Endothelial cell of umbilical vein (primary cell): ENCODE measurements around the gene EMX1. TPM values are rescaled to one million over a fixed set of nuclear protein-coding genes. Genes with fewer than 3 reads are reported as not detected.

Experiments used
- BruUV-seq: library from RNA; stranded (reverse); fragments of 400-500 nt; replicated peaks from 2 replicates; lab custom pipeline; 2021; lab: Mats Ljungman, UMichigan
- CTCF ChIA-PET: fragments of 300-600, 350-600 bp; sonication (Branson Sonifier 250); formaldehyde crosslinking; loops from one replicate; lab custom pipeline; 2021; ENCODE audit warnings: antibody characterized with exemption, inconsistent platforms; lab: Charles Lee
- POLR2A ChIA-PET: fragments of 300-600, 350-600 bp; sonication (Branson Sonifier 250); formaldehyde crosslinking; loops from one replicate; lab custom pipeline; 2021; ENCODE audit warnings: antibody characterized with exemption, inconsistent platforms; lab: Charles Lee
- DNase-seq: peaks from one replicate; pipeline ENCODE4 v3.0.0-alpha.2; 2011; ENCODE audit warnings: low read depth, low spot score
- FAIRE-seq: peaks from 2 replicates; lab custom pipeline; 2011; peaks lifted over from hg19 to GRCh38; lab: Jason Lieb, UNC
- H2AFZ ChIP-seq: 2 replicates; pipeline ENCODE4 v1.6.0; 2012; ENCODE audit warnings: low read depth, low read length, control low read depth, inconsistent platforms
- H3K27ac ChIP-seq: 2 replicates; pipeline ENCODE4 v1.5.1; 2011; ENCODE audit warnings: low read depth, mild to moderate bottlenecking, control low read depth, low read length, moderate library complexity; ENCODE audit not compliant: insufficient read depth
- H3K27me3 ChIP-seq, 2 experiments: 2 replicates each; pipeline versions ENCODE4 v1.6.0 to v1.6.1; 2011; ENCODE audit warnings: low read length in 2 of 2, mixed read lengths in 1 of 2; ENCODE audit not compliant: control insufficient read depth in 2 of 2, insufficient read depth in 2 of 2
- H3K36me3 ChIP-seq, 2 experiments: 2 replicates in 1 of 2; 3 replicates in 1 of 2; pipeline ENCODE4 v1.5.1; 2011; ENCODE audit warnings: low read length in 2 of 2, mild to moderate bottlenecking in 1 of 2, moderate library complexity in 1 of 2; ENCODE audit not compliant: control insufficient read depth in 2 of 2, insufficient read depth in 2 of 2; ENCODE audit errors: extremely low read depth in 1 of 2
- H3K4me1 ChIP-seq: 3 replicates; pipeline ENCODE4 v1.5.1; 2011; ENCODE audit warnings: mild to moderate bottlenecking, low read length; ENCODE audit not compliant: control insufficient read depth, insufficient read depth; ENCODE audit errors: extremely low read depth
- H3K4me2 ChIP-seq: 2 replicates; pipeline ENCODE4 v1.6.1; 2011; ENCODE audit warnings: low read length, control low read depth, mixed read lengths; ENCODE audit not compliant: insufficient read depth
- H3K4me3 ChIP-seq, 3 experiments: fragments of 200-600 bp in 1 of 3; sonication (generic), shearing (Covaris generic) in 1 of 3; replicated peaks in 1 of 3; 2 replicates each; pipeline ENCODE4 v1.5.1; 2011 to 2016; ENCODE audit warnings: control low read depth in 3 of 3, low read length in 3 of 3, mild to moderate bottlenecking in 2 of 3, inconsistent platforms in 1 of 3, low read depth in 1 of 3, moderate library complexity in 1 of 3; ENCODE audit not compliant: insufficient read depth in 1 of 3
- H3K79me2 ChIP-seq: 2 replicates; pipeline ENCODE4 v1.6.0; 2012; ENCODE audit warnings: low read length, inconsistent platforms; ENCODE audit not compliant: control insufficient read depth, insufficient read depth
- H3K9ac ChIP-seq: replicated peaks from 2 replicates; pipeline ENCODE3; 2011; ENCODE audit warnings: low read length, control low read depth; ENCODE audit not compliant: insufficient read depth; ENCODE audit errors: extremely low read depth
- H3K9me1 ChIP-seq: replicated peaks from 3 replicates; pipeline ENCODE4 v1.6.0; 2011; ENCODE audit warnings: mild to moderate bottlenecking, low read length; ENCODE audit not compliant: control insufficient read depth, insufficient read depth; ENCODE audit errors: extremely low read depth
- H3K9me3 ChIP-seq: replicated peaks from 2 replicates; pipeline ENCODE4 v1.5.1; 2012; ENCODE audit warnings: low read length, inconsistent platforms; ENCODE audit not compliant: control insufficient read depth, insufficient read depth
- H4K20me1 ChIP-seq: replicated peaks from 2 replicates; pipeline ENCODE3; 2011; ENCODE audit warnings: mild to moderate bottlenecking, low read length; ENCODE audit not compliant: control insufficient read depth, insufficient read depth; ENCODE audit errors: extremely low read depth
- EZH2 ChIP-seq: IDR thresholded peaks from 2 replicates; pipeline ENCODE4 v1.6.1; 2012; ENCODE audit warnings: borderline replicate concordance, low read depth, mild to moderate bottlenecking, moderate library complexity, low read length, inconsistent platforms; ENCODE audit not compliant: severe bottlenecking
- FOS ChIP-seq: IDR thresholded peaks from 2 replicates; pipeline ENCODE4 v1.6.1; 2011; ENCODE audit warnings: mild to moderate bottlenecking, low read length, moderate library complexity, borderline replicate concordance; ENCODE audit not compliant: insufficient read depth
- GATA2 ChIP-seq: IDR thresholded peaks from 2 replicates; pipeline ENCODE4 v1.7.0; 2011; ENCODE audit warnings: low read depth, mild to moderate bottlenecking, moderate library complexity, mixed read lengths, low read length; ENCODE audit not compliant: insufficient read length, insufficient read depth
- JUN ChIP-seq: IDR thresholded peaks from 2 replicates; pipeline ENCODE4 v1.6.1; 2011; ENCODE audit warnings: borderline replicate concordance, low read depth; ENCODE audit not compliant: insufficient read length, insufficient read depth
- MYC ChIP-seq: IDR thresholded peaks from one replicate; pipeline ENCODE4 v1.6.1; 2011; ENCODE audit warnings: mild to moderate bottlenecking, low read depth, low read length
- POLR2A ChIP-seq: IDR thresholded peaks from 2 replicates; pipeline ENCODE4 v1.6.1; 2012; ENCODE audit warnings: low read depth, mild to moderate bottlenecking, control low read depth, low read length
- POLR2AphosphoS5 ChIP-seq: IDR thresholded peaks from 2 replicates; pipeline ENCODE4 v1.6.1; 2012; ENCODE audit warnings: low read depth, mild to moderate bottlenecking, control low read depth, low read length, moderate library complexity; ENCODE audit not compliant: insufficient read depth
- dilution Hi-C: fragments of 300-500 bp; cut with MboI; formaldehyde crosslinking; loops from one replicate; pipeline ENCODE4 v1.15.0; 2019; ENCODE audit warnings: low sequenced_read_pairs; ENCODE audit not compliant: extremely low pct_ligation_motif_present
- intact Hi-C: fragments of 100-400 bp; cut with micrococcal nuclease; formaldehyde crosslinking; loops from one replicate; pipeline ENCODE4 v1.10.0; 2022
- polyA plus RNA-seq, 4 experiments: library from polyadenylated mRNA; depleted of rRNA in 3 of 4; stranded (reverse) in 3 of 4; unstranded in 1 of 4; fragments of >200 nt; gene quantifications; 2 replicates each; pipeline versions ENCODE4 v1.2.1 to v1.2.3, GENCODE V29; 2011 to 2012; ENCODE audit warnings: missing spikeins in 1 of 4
- total RNA-seq: library from RNA; stranded (reverse); gene quantifications from 2 replicates; pipeline ENCODE4 v1.2.3, GENCODE V29; 2021
- TF ChIP-seq, protein P1 (sequence below), 2 donors: IDR thresholded peaks; 1 replicate in 1 of 2; 2 replicates in 1 of 2; pipeline ENCODE4 v1.5.1; 2011; ENCODE audit warnings: low read length in 2 of 2, mild to moderate bottlenecking in 2 of 2, moderate library complexity in 2 of 2, control low read depth in 1 of 2, inconsistent platforms in 1 of 2, low read depth in 1 of 2; ENCODE audit not compliant: insufficient read depth in 1 of 2; ENCODE audit errors: extremely low read depth in 1 of 2
- TF ChIP-seq, protein P2 (sequence below): IDR thresholded peaks from 2 replicates; pipeline ENCODE4 v1.6.1; 2011; ENCODE audit not compliant: insufficient read depth, insufficient read length

The EMX1 gene
- total and polyA plus RNA-seq, 2 donors (not counting 3 experiments of a cell fraction or from before 2014, with no cell fraction given): not detected

DNA sequence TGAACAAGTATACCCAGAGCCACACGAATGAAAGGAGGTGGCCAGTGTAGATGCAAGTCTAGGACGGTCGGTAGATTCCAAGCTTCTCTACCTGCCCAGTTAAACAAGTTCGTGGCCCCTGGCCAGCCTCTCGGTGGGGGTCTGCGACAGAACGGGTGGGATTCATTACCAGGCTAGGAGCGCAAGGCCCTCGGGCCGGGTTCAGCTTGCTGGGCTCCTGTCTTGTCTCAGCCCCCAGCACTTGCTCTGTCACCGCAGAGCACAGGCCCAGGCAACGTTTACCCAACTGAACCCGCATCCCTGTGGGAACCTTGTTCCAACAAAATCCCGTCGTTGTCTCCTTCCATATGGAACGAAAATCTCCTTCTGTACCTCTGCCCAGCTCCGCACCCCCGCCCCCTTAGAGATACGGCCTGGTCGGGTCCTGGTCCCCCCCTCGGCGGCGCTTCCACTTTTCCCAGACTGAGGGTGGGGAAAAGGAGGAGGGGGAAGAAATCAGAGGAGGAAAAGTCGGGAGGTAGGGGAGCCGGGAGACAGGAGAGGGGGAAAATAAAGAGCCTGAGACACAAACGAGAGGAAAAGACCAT lies 1.9 kb upstream of the EMX1 start:
- no peak for DNase-seq
- CTCF ChIA-PET: interaction anchor here (1.2 to 2.4 kb wide), 4 partner anchors 10 to 28 kb away, joined by 3 to 6 read pairs (median 4); partner anchors contain the start of gene SPR
- H3K79me2 ChIP-seq: no peaks in the 10 kb centered on the region
- no peaks in the 10 kb centered on the region for H4K20me1 ChIP-seq
- BruUV-seq: no TSS peak
- H3K27ac ChIP-seq: no peak overlapping the region
- no peak overlapping the region for H3K4me3 ChIP-seq
- H3K9ac ChIP-seq: no peak overlapping the region
- intact Hi-C loops (no loop called here), dilution Hi-C loops (no loop called here)
- no peak overlapping the region for H3K4me2 ChIP-seq
- H3K9me1 ChIP-seq: no peaks in the 10 kb centered on the region
- H3K36me3 ChIP-seq: no peaks in the 10 kb centered on the region
- H3K27me3 ChIP-seq: peaks cover 76 to 98% of the 10 kb centered on the region in 2 experiments
- FAIRE-seq: no peak
- POLR2A ChIA-PET: no interaction called here
- TF ChIP-seq GATA2 (no peak), FOS (no peak), POLR2A (no peak), JUN (no peak), EZH2 (no peak), MYC (no peak), POLR2AphosphoS5 (no peak)
- TF ChIP-seq, protein P1, sequence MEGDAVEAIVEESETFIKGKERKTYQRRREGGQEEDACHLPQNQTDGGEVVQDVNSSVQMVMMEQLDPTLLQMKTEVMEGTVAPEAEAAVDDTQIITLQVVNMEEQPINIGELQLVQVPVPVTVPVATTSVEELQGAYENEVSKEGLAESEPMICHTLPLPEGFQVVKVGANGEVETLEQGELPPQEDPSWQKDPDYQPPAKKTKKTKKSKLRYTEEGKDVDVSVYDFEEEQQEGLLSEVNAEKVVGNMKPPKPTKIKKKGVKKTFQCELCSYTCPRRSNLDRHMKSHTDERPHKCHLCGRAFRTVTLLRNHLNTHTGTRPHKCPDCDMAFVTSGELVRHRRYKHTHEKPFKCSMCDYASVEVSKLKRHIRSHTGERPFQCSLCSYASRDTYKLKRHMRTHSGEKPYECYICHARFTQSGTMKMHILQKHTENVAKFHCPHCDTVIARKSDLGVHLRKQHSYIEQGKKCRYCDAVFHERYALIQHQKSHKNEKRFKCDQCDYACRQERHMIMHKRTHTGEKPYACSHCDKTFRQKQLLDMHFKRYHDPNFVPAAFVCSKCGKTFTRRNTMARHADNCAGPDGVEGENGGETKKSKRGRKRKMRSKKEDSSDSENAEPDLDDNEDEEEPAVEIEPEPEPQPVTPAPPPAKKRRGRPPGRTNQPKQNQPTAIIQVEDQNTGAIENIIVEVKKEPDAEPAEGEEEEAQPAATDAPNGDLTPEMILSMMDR (IDR thresholded peaks at IDR 0.05; ENCODE audit: extremely low read depth in 1 of 2, insufficient read depth in 1 of 2, low read depth in 1 of 2, low read length in 2 of 2): no peak
- TF ChIP-seq, protein P2, sequence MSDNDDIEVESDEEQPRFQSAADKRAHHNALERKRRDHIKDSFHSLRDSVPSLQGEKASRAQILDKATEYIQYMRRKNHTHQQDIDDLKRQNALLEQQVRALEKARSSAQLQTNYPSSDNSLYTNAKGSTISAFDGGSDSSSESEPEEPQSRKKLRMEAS: no peak
- no peaks in the 10 kb centered on the region for H3K9me3 ChIP-seq
- H2AFZ ChIP-seq: no peak overlapping the region
- H3K4me1 ChIP-seq: peaks cover 10% of the 10 kb centered on the region
